ENCODE data around the gene SUMF1.

Gene SUMF1

GRCh38 chr3:4497005-4497692, 30.1 kb upstream of the SUMF1 start:
- Histone ChIP-seq H3K4me1 (ENCODE audit: insufficient read depth, low read length, severe bottlenecking) (peaks cover 23% of the 10 kb centered on the region), H3F3A (ENCODE audit: insufficient read depth, low read length) (no peaks in the 10 kb centered on the region), H3K4me3 (ENCODE audit: low read depth, low read length, poor library complexity, severe bottlenecking) (no peak overlapping the region), H3K4me2 (ENCODE audit: low read length) (no peak overlapping the region), H3K9me2 (ENCODE audit: low read depth, low read length) (no peaks in the 10 kb centered on the region), H3K27ac (ENCODE audit: low read depth, low read length, poor library complexity, severe bottlenecking) (no peak overlapping the region), H3K27me3 (ENCODE audit: insufficient read depth, low read length) (no peaks in the 10 kb centered on the region), H3K36me3 (ENCODE audit: insufficient read depth, low read length) (no peaks in the 10 kb centered on the region), H4K20me1 (ENCODE audit: insufficient read depth, low read length) (no peaks in the 10 kb centered on the region), H2AFZ (ENCODE audit: low read length) (no peak overlapping the region), H3K9ac (ENCODE audit: low read length) (no peak overlapping the region), H3K79me2 (ENCODE audit: insufficient read depth, low read length) (no peaks in the 10 kb centered on the region), H3K9me3 (ENCODE audit: low read length) (no peaks in the 10 kb centered on the region)
- no peak for TF ChIP-seq CTCF (IDR thresholded peaks at IDR 0.05; ENCODE audit: low read length)
- no peak for TF ChIP-seq EZH2 (IDR thresholded peaks at IDR 0.05; ENCODE audit: borderline replicate concordance, low read length)

GRCh38 chr3:4496087-4496452, 29.0 kb upstream of the SUMF1 start:
- H3K4me3 ChIP-seq (ENCODE audit: low read depth, low read length, poor library complexity, severe bottlenecking): no peak overlapping the region
- no peak overlapping the region for H3K27ac ChIP-seq (ENCODE audit: low read depth, low read length, poor library complexity, severe bottlenecking)
- no peaks in the 10 kb centered on the region for H3K9me2 ChIP-seq (ENCODE audit: low read depth, low read length)
- no peak overlapping the region for H3K9ac ChIP-seq (ENCODE audit: low read length)
- no peak overlapping the region for H3K4me2 ChIP-seq (ENCODE audit: low read length)
- no peak for TF ChIP-seq CTCF (IDR thresholded peaks at IDR 0.05; ENCODE audit: low read length)
- H3K27me3 ChIP-seq (ENCODE audit: insufficient read depth, low read length): no peaks in the 10 kb centered on the region
- H3K4me1 ChIP-seq (ENCODE audit: insufficient read depth, low read length, severe bottlenecking): peaks cover 26% of the 10 kb centered on the region
- H3K36me3 ChIP-seq (ENCODE audit: insufficient read depth, low read length): no peaks in the 10 kb centered on the region
- no peaks in the 10 kb centered on the region for H3K9me3 ChIP-seq (ENCODE audit: low read length)
- H4K20me1 ChIP-seq (ENCODE audit: insufficient read depth, low read length): no peaks in the 10 kb centered on the region
- no peaks in the 10 kb centered on the region for H3F3A ChIP-seq (ENCODE audit: insufficient read depth, low read length)
- no peak overlapping the region for H2AFZ ChIP-seq (ENCODE audit: low read length)
- no peaks in the 10 kb centered on the region for H3K79me2 ChIP-seq (ENCODE audit: insufficient read depth, low read length)

GRCh38 chr3:4495294-4496086, 28.4 kb upstream of the SUMF1 start:
- Histone ChIP-seq H3K4me2 (ENCODE audit: low read length) (no peak overlapping the region), H3K79me2 (ENCODE audit: insufficient read depth, low read length) (no peaks in the 10 kb centered on the region), H3F3A (ENCODE audit: insufficient read depth, low read length) (no peaks in the 10 kb centered on the region), H3K27ac (ENCODE audit: low read depth, low read length, poor library complexity, severe bottlenecking) (no peak overlapping the region), H3K9me3 (ENCODE audit: low read length) (no peaks in the 10 kb centered on the region), H3K27me3 (ENCODE audit: insufficient read depth, low read length) (no peaks in the 10 kb centered on the region), H3K36me3 (ENCODE audit: insufficient read depth, low read length) (no peaks in the 10 kb centered on the region), H2AFZ (ENCODE audit: low read length) (no peak overlapping the region), H3K4me1 (ENCODE audit: insufficient read depth, low read length, severe bottlenecking) (peaks cover 26% of the 10 kb centered on the region), H3K9me2 (ENCODE audit: low read depth, low read length) (no peaks in the 10 kb centered on the region), H3K9ac (ENCODE audit: low read length) (no peak overlapping the region), H4K20me1 (ENCODE audit: insufficient read depth, low read length) (no peaks in the 10 kb centered on the region), H3K4me3 (ENCODE audit: low read depth, low read length, poor library complexity, severe bottlenecking) (no peak overlapping the region)
- no peak for TF ChIP-seq EZH2 (IDR thresholded peaks at IDR 0.05; ENCODE audit: borderline replicate concordance, low read length)
- no peak for TF ChIP-seq CTCF (IDR thresholded peaks at IDR 0.05; ENCODE audit: low read length)

All from OCI-LY1 (cell line).